Lower leg skin (tissue), 3 donors: ENCODE data around the gene ADAMTS10.

ENCODE experiments used
- POLR2A ChIP-seq, 2 donors: fragments of 450-650 bp; IDR thresholded peaks; one replicate each; pipeline ENCODE4 v1.6.1; 2016 to 2017; ENCODE audit warnings: antibody characterized with exemption in 2 of 2, mild to moderate bottlenecking in 1 of 2, moderate library complexity in 1 of 2
- TF ChIP-seq, protein P1 (sequence below), 3 donors: fragments of 450-650 bp; IDR thresholded peaks; one replicate each; pipeline ENCODE4 v1.5.1; 2016; ENCODE audit warnings: antibody characterized with exemption in 3 of 3, mild to moderate bottlenecking in 3 of 3, moderate library complexity in 2 of 3

DNA sequence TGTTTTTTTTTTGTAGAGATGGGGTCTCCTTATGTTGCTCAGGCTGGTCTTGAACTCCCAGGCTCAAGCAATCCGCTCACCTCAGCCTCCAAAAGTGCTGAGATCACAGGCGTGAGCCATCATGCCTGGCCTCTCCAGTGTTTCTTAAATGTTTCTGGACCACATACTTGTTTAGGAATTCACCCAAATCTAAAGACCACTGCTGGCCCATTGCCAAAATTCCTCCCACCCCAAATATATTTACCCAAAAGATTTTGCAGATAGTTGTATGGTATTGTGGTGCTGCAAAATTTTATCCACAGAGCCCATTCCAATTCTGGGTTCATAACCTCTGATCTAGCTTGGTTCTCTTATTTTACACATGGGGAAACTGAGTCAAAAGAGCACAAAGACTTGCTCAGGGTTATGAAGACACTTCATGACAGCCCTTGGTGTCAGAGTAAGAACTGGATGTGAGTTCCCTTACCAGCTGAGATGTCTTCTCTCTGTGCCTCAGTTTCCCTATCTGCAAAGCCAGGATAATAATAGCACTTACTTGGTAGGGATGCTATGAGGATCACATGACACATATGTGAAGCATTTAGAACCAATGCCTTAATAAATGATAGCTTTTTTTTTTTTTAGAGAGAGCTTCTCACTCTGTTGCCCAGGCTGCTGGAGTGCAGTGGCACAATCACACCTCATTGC, 30.8 kb upstream of the ADAMTS10 start:
- TF ChIP-seq, protein P1, sequence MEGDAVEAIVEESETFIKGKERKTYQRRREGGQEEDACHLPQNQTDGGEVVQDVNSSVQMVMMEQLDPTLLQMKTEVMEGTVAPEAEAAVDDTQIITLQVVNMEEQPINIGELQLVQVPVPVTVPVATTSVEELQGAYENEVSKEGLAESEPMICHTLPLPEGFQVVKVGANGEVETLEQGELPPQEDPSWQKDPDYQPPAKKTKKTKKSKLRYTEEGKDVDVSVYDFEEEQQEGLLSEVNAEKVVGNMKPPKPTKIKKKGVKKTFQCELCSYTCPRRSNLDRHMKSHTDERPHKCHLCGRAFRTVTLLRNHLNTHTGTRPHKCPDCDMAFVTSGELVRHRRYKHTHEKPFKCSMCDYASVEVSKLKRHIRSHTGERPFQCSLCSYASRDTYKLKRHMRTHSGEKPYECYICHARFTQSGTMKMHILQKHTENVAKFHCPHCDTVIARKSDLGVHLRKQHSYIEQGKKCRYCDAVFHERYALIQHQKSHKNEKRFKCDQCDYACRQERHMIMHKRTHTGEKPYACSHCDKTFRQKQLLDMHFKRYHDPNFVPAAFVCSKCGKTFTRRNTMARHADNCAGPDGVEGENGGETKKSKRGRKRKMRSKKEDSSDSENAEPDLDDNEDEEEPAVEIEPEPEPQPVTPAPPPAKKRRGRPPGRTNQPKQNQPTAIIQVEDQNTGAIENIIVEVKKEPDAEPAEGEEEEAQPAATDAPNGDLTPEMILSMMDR (IDR thresholded peaks at IDR 0.05), result no peak
- TF ChIP-seq POLR2A (IDR thresholded peaks at IDR 0.05), result no peak
